ENCODE results near the gene PDE6A. TPM values are rescaled to one million over a fixed set of nuclear protein-coding genes. Genes with fewer than 3 reads are reported as not detected.

The PDE6A gene
- total RNA-seq, 1 experiment from 2014 or later = 0.50 TPM

GRCh38 chr5:149833116-149833827 lies 111.3 kb downstream of the PDE6A start:
- CTCF ChIA-PET = interaction anchor here (0.5 to 5.3 kb wide), 8 partner anchors 20 to 1955 kb away, joined by 3 to 22 read pairs (median 4); no protein-coding TSS in a partner anchor
- Histone ChIP-seq H3K4me1 (replicated peaks; ENCODE audit: insufficient read depth) (no peaks in the 10 kb centered on the region), H3K9me3 (ENCODE audit: insufficient read depth, low read depth) (no peaks in the 10 kb centered on the region), H2AFZ (no peak overlapping the region), H3K27me3 (ENCODE audit: insufficient read depth, low read depth) (no peaks in the 10 kb centered on the region), H4K20me1 (ENCODE audit: insufficient read depth) (no peaks in the 10 kb centered on the region), H3K9me2 (ENCODE audit: insufficient read depth) (no peaks in the 10 kb centered on the region), H3K79me2 (ENCODE audit: low read depth) (no peaks in the 10 kb centered on the region), H3K4me3 (no peak overlapping the region), H3K36me3 (ENCODE audit: low read depth) (no peaks in the 10 kb centered on the region), H3F3A (ENCODE audit: insufficient read depth, low read depth) (peaks cover 4% of the 10 kb centered on the region; the same call in 1 of the 2 replicates), H3K4me2 (no peak overlapping the region), H3K27ac (no peak overlapping the region)
- DNase-seq = no peak
- BruUV-seq (replicated peaks) = no TSS peak
- TF ChIP-seq CTCF (conservative IDR thresholded peaks at IDR 0.05) = no peak
- no peak for TF ChIP-seq EZH2 (IDR thresholded peaks at IDR 0.05; ENCODE audit: low read depth)
- intact Hi-C loops (cut with micrococcal nuclease; ENCODE audit: unreplicated experiment) = loop anchor here (10.0 kb wide), 1 partner anchor 522 kb away; the partner anchor contains the start of gene TCOF1
- POLR2A ChIA-PET (ENCODE audit: unreplicated experiment) = no interaction called here

GRCh38 chr5:149832636-149833035 lies 112.0 kb downstream of the PDE6A start:
- H3K9me3 ChIP-seq (ENCODE audit: insufficient read depth, low read depth) = no peaks in the 10 kb centered on the region
- no peak overlapping the region for H3K27ac ChIP-seq
- no peaks in the 10 kb centered on the region for H3K9me2 ChIP-seq (ENCODE audit: insufficient read depth)
- TF ChIP-seq CTCF (conservative IDR thresholded peaks at IDR 0.05) = no peak
- TF ChIP-seq EZH2 (IDR thresholded peaks at IDR 0.05; ENCODE audit: low read depth) = no peak
- H3K36me3 ChIP-seq (ENCODE audit: low read depth) = no peaks in the 10 kb centered on the region
- no peak overlapping the region for H2AFZ ChIP-seq
- no peak for DNase-seq
- H3K4me3 ChIP-seq = no peak overlapping the region
- intact Hi-C loops (cut with micrococcal nuclease; ENCODE audit: unreplicated experiment) = loop anchor here (10.0 kb wide), 1 partner anchor 522 kb away; the partner anchor contains the start of gene TCOF1
- BruUV-seq (replicated peaks) = no TSS peak
- no peaks in the 10 kb centered on the region for H3K4me1 ChIP-seq (replicated peaks; ENCODE audit: insufficient read depth)
- no peaks in the 10 kb centered on the region for H3K79me2 ChIP-seq (ENCODE audit: low read depth)
- CTCF ChIA-PET = interaction anchor here (0.6 to 5.3 kb wide), 4 partner anchors 81 to 1955 kb away, joined by 3 to 22 read pairs (median 4); no protein-coding TSS in a partner anchor
- H3K4me2 ChIP-seq = no peak overlapping the region
- no peaks in the 10 kb centered on the region for H3K27me3 ChIP-seq (ENCODE audit: insufficient read depth, low read depth)
- peaks cover 4% of the 10 kb centered on the region; the same call in 1 of the 2 replicates for H3F3A ChIP-seq (ENCODE audit: insufficient read depth, low read depth)
- POLR2A ChIA-PET (ENCODE audit: unreplicated experiment) = no interaction called here
- no peaks in the 10 kb centered on the region for H4K20me1 ChIP-seq (ENCODE audit: insufficient read depth)

DNA sequence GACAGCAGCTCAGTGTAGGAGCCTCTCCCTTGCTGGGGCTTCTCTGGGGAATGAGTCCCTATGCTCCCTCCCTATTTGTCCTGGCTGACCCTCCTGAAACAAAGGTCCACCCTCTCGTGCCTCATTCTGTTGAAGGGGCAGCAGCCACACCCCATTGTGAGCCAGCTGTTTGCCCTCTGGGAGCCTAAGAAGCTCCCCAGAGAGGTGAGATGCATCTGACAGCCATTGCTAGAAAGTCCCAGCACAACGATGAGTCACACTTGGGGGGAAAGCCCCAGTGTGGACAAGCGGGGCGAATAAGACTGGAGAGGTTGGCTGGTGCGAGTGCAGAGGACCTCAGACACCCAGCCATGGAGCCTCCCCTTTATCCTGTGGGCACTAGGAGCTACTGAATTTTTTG lies 113.1 kb downstream of the PDE6A start:
- CTCF ChIA-PET = interaction anchor here (5.3 kb wide), 1 partner anchor 159 kb away, joined by 22 read pairs; no protein-coding TSS in a partner anchor
- intact Hi-C loops (cut with micrococcal nuclease; ENCODE audit: unreplicated experiment) = loop anchor here (10.0 kb wide), 1 partner anchor 523 kb away; the partner anchor contains the start of gene TCOF1
- H3K27me3 ChIP-seq (ENCODE audit: insufficient read depth, low read depth) = no peaks in the 10 kb centered on the region
- H3K27ac ChIP-seq = no peak overlapping the region
- no TSS peak for BruUV-seq (replicated peaks)
- no peaks in the 10 kb centered on the region for H3K4me1 ChIP-seq (replicated peaks; ENCODE audit: insufficient read depth)
- no peak overlapping the region for H2AFZ ChIP-seq
- TF ChIP-seq EZH2 (IDR thresholded peaks at IDR 0.05; ENCODE audit: low read depth) = no peak
- no peak for TF ChIP-seq CTCF (conservative IDR thresholded peaks at IDR 0.05)
- no peaks in the 10 kb centered on the region for H3K36me3 ChIP-seq (ENCODE audit: low read depth)
- no peaks in the 10 kb centered on the region for H3K79me2 ChIP-seq (ENCODE audit: low read depth)
- no peaks in the 10 kb centered on the region for H3F3A ChIP-seq (ENCODE audit: insufficient read depth, low read depth)
- no peak overlapping the region for H3K4me2 ChIP-seq
- H3K9me3 ChIP-seq (ENCODE audit: insufficient read depth, low read depth) = no peaks in the 10 kb centered on the region
- POLR2A ChIA-PET (ENCODE audit: unreplicated experiment) = interaction anchor here (0.5 to 0.6 kb wide), 3 partner anchors 87 to 200 kb away, joined by 3 read pairs; partner anchors contain the start of gene SLC26A2
- no peaks in the 10 kb centered on the region for H3K9me2 ChIP-seq (ENCODE audit: insufficient read depth)
- peak in 1 of 2 experiments; percentile 7 for DNase-seq
- H4K20me1 ChIP-seq (ENCODE audit: insufficient read depth) = no peaks in the 10 kb centered on the region
- no peak overlapping the region for H3K4me3 ChIP-seq
